ENCODE data around the gene NOVA2.
A peak's percentile ranks its signal among the peaks of the same experiment; 100 is the strongest.

NOVA2 gene

DNA sequence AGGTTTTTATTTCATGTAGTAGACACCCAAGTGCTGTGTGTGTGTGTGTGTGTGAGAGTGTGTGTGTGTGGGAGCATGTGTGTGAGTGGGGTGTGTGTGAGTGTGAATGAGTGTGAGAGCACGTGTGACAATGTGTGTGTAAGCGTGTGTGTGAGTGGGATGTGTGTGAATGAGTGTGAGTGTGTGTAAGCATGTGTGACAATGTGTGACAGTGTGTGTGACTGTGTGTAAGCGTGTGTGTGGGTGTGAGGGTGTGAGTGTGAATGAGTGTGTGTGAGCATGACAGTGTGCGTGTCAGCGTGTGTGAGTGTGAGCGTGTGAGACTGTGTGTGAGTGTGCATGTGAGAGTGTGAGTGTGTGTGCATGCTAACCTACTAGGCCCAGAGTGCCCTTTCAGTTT, 15.3 kb downstream of the NOVA2 start:
- Histone ChIP-seq H3K4me1 (ENCODE audit: control insufficient read depth, insufficient read depth, low read depth, low read length) (peaks cover 2% of the 10 kb centered on the region), H2AK5ac (ENCODE audit: low read length, severe bottlenecking) (no peak overlapping the region), H2BK5ac (ENCODE audit: low read depth, low read length, poor library complexity, severe bottlenecking) (no peak overlapping the region), H3K18ac (ENCODE audit: low read depth in 1 of 2, low read length in 2 of 2) (no peak overlapping the region), H3K27me3 (ENCODE audit: control insufficient read depth in 1 of 2, insufficient read depth in 1 of 2, low read length in 2 of 2) (peaks cover 54 to 59% of the 10 kb centered on the region in 2 experiments), H3K9me3 (ENCODE audit: control insufficient read depth, low read length) (no peaks in the 10 kb centered on the region), H3K23ac (ENCODE audit: low read length in 2 of 2) (no peak overlapping the region), H3K14ac (ENCODE audit: low read length in 2 of 2) (peak overlapping the region in 1 of 2 experiments; percentile 13), H4K91ac (ENCODE audit: low read length) (no peak overlapping the region), H2AFZ (ENCODE audit: low read depth, low read length) (no peak overlapping the region), H3K27ac (ENCODE audit: low read length, poor library complexity, severe bottlenecking) (no peak overlapping the region), H3K4ac (ENCODE audit: low read depth in 1 of 2, low read length in 2 of 2) (no peak overlapping the region), H3K36me3 (ENCODE audit: control insufficient read depth in 1 of 2, insufficient read depth in 2 of 2, low read depth in 1 of 2, low read length in 2 of 2) (no peaks in the 10 kb centered on the region), H3K4me2 (ENCODE audit: low read length, poor library complexity, severe bottlenecking) (no peak overlapping the region), H2BK120ac (ENCODE audit: low read depth, low read length) (no peak overlapping the region), H3K79me1 (replicated peaks; ENCODE audit: low read length, poor library complexity, severe bottlenecking) (no peaks in the 10 kb centered on the region), H2BK15ac (ENCODE audit: low read depth, poor library complexity, severe bottlenecking) (no peak overlapping the region), H4K8ac (ENCODE audit: low read length) (no peak overlapping the region), H3K4me3 (ENCODE audit: insufficient read depth in 1 of 2, low read depth in 1 of 2, low read length in 2 of 2) (no peak overlapping the region), H2BK12ac (ENCODE audit: low read length in 2 of 2) (no peak overlapping the region), H3K9ac (ENCODE audit: low read length) (no peak overlapping the region)
- 64% methylated on average over 3 of the region's 6 CpGs for WGBS
- DNase-seq, result no peak

DNA sequence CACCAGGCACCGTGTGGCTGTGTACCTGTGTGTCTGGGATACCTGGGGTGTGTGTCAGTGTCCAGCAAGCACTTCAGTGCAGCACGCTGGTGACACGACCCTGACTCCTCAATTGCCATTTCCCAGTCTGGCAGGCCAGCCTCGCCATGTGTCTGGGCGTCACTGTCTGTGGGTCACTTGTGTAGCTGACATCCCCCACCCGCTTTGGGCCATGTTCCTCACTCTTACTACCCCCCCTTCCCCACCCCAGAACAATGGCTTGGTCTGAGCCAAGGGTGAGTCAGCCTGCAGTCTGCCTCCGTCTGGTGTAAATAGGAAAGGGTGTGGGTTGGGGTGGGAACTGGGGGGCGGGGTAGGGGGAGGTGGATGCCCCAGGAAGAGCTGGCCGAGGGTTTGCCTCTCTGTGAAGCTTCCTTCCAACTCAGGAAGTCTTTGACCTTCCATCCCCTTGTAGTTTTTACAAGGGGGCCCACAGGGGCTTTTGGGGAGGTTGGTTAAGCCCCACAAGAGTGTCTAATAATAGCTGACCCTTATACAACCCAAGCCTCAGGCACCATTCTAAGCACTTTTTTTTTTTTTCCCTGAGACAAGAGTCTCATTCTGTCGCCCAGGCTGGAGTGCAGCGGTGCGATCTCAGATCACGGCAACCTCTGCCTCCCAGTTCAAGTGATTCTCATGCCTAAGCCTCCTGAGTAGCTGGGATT, 17.6 kb downstream of the NOVA2 start:
- H3K9me3 ChIP-seq (ENCODE audit: control insufficient read depth, low read length), result no peaks in the 10 kb centered on the region
- H3K27me3 ChIP-seq (ENCODE audit: control insufficient read depth in 1 of 2, insufficient read depth in 1 of 2, low read length in 2 of 2), result peaks cover 41 to 53% of the 10 kb centered on the region in 2 experiments
- no peak overlapping the region for H3K9ac ChIP-seq (ENCODE audit: low read length)
- H2BK15ac ChIP-seq (ENCODE audit: low read depth, poor library complexity, severe bottlenecking), result no peak overlapping the region
- no peak overlapping the region for H3K4me2 ChIP-seq (ENCODE audit: low read length, poor library complexity, severe bottlenecking)
- H3K4me3 ChIP-seq (ENCODE audit: insufficient read depth in 1 of 2, low read depth in 1 of 2, low read length in 2 of 2), result no peak overlapping the region
- H3K79me1 ChIP-seq (replicated peaks; ENCODE audit: low read length, poor library complexity, severe bottlenecking), result no peaks in the 10 kb centered on the region
- no peak overlapping the region for H2BK120ac ChIP-seq (ENCODE audit: low read depth, low read length)
- H3K36me3 ChIP-seq (ENCODE audit: control insufficient read depth in 1 of 2, insufficient read depth in 2 of 2, low read depth in 1 of 2, low read length in 2 of 2), result no peaks in the 10 kb centered on the region
- no peak overlapping the region for H2AK5ac ChIP-seq (ENCODE audit: low read length, severe bottlenecking)
- no peak overlapping the region for H3K27ac ChIP-seq (ENCODE audit: low read length, poor library complexity, severe bottlenecking)
- H2AFZ ChIP-seq (ENCODE audit: low read depth, low read length), result no peak overlapping the region
- H3K14ac ChIP-seq (ENCODE audit: low read length in 2 of 2), result no peak overlapping the region
- no peak overlapping the region for H3K23ac ChIP-seq (ENCODE audit: low read length in 2 of 2)
- no peak overlapping the region for H2BK12ac ChIP-seq (ENCODE audit: low read length in 2 of 2)
- 76% methylated on average over 9 of the region's 13 CpGs for WGBS
- H3K4ac ChIP-seq (ENCODE audit: low read depth in 1 of 2, low read length in 2 of 2), result no peak overlapping the region
- no peak overlapping the region for H4K8ac ChIP-seq (ENCODE audit: low read length)
- DNase-seq, result no peak
- peaks cover 10% of the 10 kb centered on the region for H3K4me1 ChIP-seq (ENCODE audit: control insufficient read depth, insufficient read depth, low read depth, low read length)
- H4K91ac ChIP-seq (ENCODE audit: low read length), result no peak overlapping the region
- no peak overlapping the region for H2BK5ac ChIP-seq (ENCODE audit: low read depth, low read length, poor library complexity, severe bottlenecking)
- no peak overlapping the region for H3K18ac ChIP-seq (ENCODE audit: low read depth in 1 of 2, low read length in 2 of 2)

GRCh38 chr19:45954156-45954555, 19.5 kb downstream of the NOVA2 start:
- no peak overlapping the region for H3K4me2 ChIP-seq (ENCODE audit: low read length, poor library complexity, severe bottlenecking)
- no peak overlapping the region for H3K27ac ChIP-seq (ENCODE audit: low read length, poor library complexity, severe bottlenecking)
- H3K4me3 ChIP-seq (ENCODE audit: insufficient read depth in 1 of 2, low read depth in 1 of 2, low read length in 2 of 2), result no peak overlapping the region
- peaks cover 28 to 39% of the 10 kb centered on the region in 2 experiments for H3K27me3 ChIP-seq (ENCODE audit: control insufficient read depth in 1 of 2, insufficient read depth in 1 of 2, low read length in 2 of 2)
- H2BK12ac ChIP-seq (ENCODE audit: low read length in 2 of 2), result no peak overlapping the region
- H2BK15ac ChIP-seq (ENCODE audit: low read depth, poor library complexity, severe bottlenecking), result no peak overlapping the region
- H3K36me3 ChIP-seq (ENCODE audit: control insufficient read depth in 1 of 2, insufficient read depth in 2 of 2, low read depth in 1 of 2, low read length in 2 of 2), result no peaks in the 10 kb centered on the region
- 75% methylated on average over 9 of the region's 9 CpGs for WGBS
- no peak overlapping the region for H4K8ac ChIP-seq (ENCODE audit: low read length)
- DNase-seq, result no peak
- H2AFZ ChIP-seq (ENCODE audit: low read depth, low read length), result no peak overlapping the region
- H3K9ac ChIP-seq (ENCODE audit: low read length), result no peak overlapping the region
- H2BK5ac ChIP-seq (ENCODE audit: low read depth, low read length, poor library complexity, severe bottlenecking), result no peak overlapping the region
- H3K4ac ChIP-seq (ENCODE audit: low read depth in 1 of 2, low read length in 2 of 2), result no peak overlapping the region
- no peak overlapping the region for H2BK120ac ChIP-seq (ENCODE audit: low read depth, low read length)
- H3K9me3 ChIP-seq (ENCODE audit: control insufficient read depth, low read length), result no peaks in the 10 kb centered on the region
- H3K23ac ChIP-seq (ENCODE audit: low read length in 2 of 2), result no peak overlapping the region
- H2AK5ac ChIP-seq (ENCODE audit: low read length, severe bottlenecking), result no peak overlapping the region
- no peaks in the 10 kb centered on the region for H3K79me1 ChIP-seq (replicated peaks; ENCODE audit: low read length, poor library complexity, severe bottlenecking)
- H4K91ac ChIP-seq (ENCODE audit: low read length), result no peak overlapping the region
- no peak overlapping the region for H3K14ac ChIP-seq (ENCODE audit: low read length in 2 of 2)
- H3K4me1 ChIP-seq (ENCODE audit: control insufficient read depth, insufficient read depth, low read depth, low read length), result peaks cover 10% of the 10 kb centered on the region
- H3K18ac ChIP-seq (ENCODE audit: low read depth in 1 of 2, low read length in 2 of 2), result no peak overlapping the region

GRCh38 chr19:45953676-45954075, 20.0 kb downstream of the NOVA2 start:
- Histone ChIP-seq H3K4me1 (ENCODE audit: control insufficient read depth, insufficient read depth, low read depth, low read length) (peaks cover 10% of the 10 kb centered on the region), H2BK15ac (ENCODE audit: low read depth, poor library complexity, severe bottlenecking) (no peak overlapping the region), H2AFZ (ENCODE audit: low read depth, low read length) (no peak overlapping the region), H3K4me3 (ENCODE audit: insufficient read depth in 1 of 2, low read depth in 1 of 2, low read length in 2 of 2) (no peak overlapping the region), H2BK12ac (ENCODE audit: low read length in 2 of 2) (no peak overlapping the region), H3K9ac (ENCODE audit: low read length) (no peak overlapping the region), H2AK5ac (ENCODE audit: low read length, severe bottlenecking) (no peak overlapping the region), H3K9me3 (ENCODE audit: control insufficient read depth, low read length) (no peaks in the 10 kb centered on the region), H3K18ac (ENCODE audit: low read depth in 1 of 2, low read length in 2 of 2) (no peak overlapping the region), H3K4me2 (ENCODE audit: low read length, poor library complexity, severe bottlenecking) (no peak overlapping the region), H3K4ac (ENCODE audit: low read depth in 1 of 2, low read length in 2 of 2) (no peak overlapping the region), H3K14ac (ENCODE audit: low read length in 2 of 2) (no peak overlapping the region), H2BK5ac (ENCODE audit: low read depth, low read length, poor library complexity, severe bottlenecking) (no peak overlapping the region), H3K79me1 (replicated peaks; ENCODE audit: low read length, poor library complexity, severe bottlenecking) (no peaks in the 10 kb centered on the region), H4K91ac (ENCODE audit: low read length) (no peak overlapping the region), H3K27me3 (ENCODE audit: control insufficient read depth in 1 of 2, insufficient read depth in 1 of 2, low read length in 2 of 2) (peaks cover 24 to 34% of the 10 kb centered on the region in 2 experiments), H4K8ac (ENCODE audit: low read length) (no peak overlapping the region), H2BK120ac (ENCODE audit: low read depth, low read length) (no peak overlapping the region), H3K27ac (ENCODE audit: low read length, poor library complexity, severe bottlenecking) (no peak overlapping the region), H3K23ac (ENCODE audit: low read length in 2 of 2) (no peak overlapping the region), H3K36me3 (ENCODE audit: control insufficient read depth in 1 of 2, insufficient read depth in 2 of 2, low read depth in 1 of 2, low read length in 2 of 2) (no peaks in the 10 kb centered on the region)
- 96% methylated on average over 7 of the region's 8 CpGs for WGBS
- no peak for DNase-seq

All from mesenchymal stem cell (in vitro differentiated cells and primary cell).